C4-2B (cell line): ENCODE results near the gene ARHGAP26.

ENCODE experiments used
- CTCF ChIP-seq: fragments of 450-650 bp; conservative IDR thresholded peaks from 2 replicates; pipeline ENCODE4 v1.5.1; 2017; ENCODE audit warnings: mild to moderate bottlenecking
- ZFX ChIP-seq: fragments of 450-650 bp; IDR thresholded peaks from 2 replicates; pipeline ENCODE4 v1.6.1; 2017

- TF ChIP-seq CTCF (no peak), ZFX (no peak)
These were observed 74.7 kb downstream of the ARHGAP26 start for GRCh38 chr5:142844866-142845265.
